ENCODE results near the gene CUL1.

Gene CUL1

GRCh38 chr7:148698397-148699023 is at the start of gene CUL1:
TSS of gene CUL1 (plus strand) at chr7:148698903. CDS start at chr7:148730123, 31,220 bp downstream.
- peak; percentile 65 to 70 for DNase-seq (ENCODE audit: low read depth in 2 of 2)

GRCh38 chr7:148650232-148650858 is 48.4 kb upstream of the CUL1 start:
- DNase-seq (ENCODE audit: low read depth in 2 of 2), result no peak

GRCh38 chr7:148652773-148653172 is 45.9 kb upstream of the CUL1 start:
- DNase-seq (ENCODE audit: low read depth in 2 of 2), result no peak

GRCh38 chr7:148657929-148658328 is 40.8 kb upstream of the CUL1 start:
- no peak for DNase-seq (ENCODE audit: low read depth in 2 of 2)

GRCh38 chr7:148661471-148661870 is 37.2 kb upstream of the CUL1 start:
- DNase-seq (ENCODE audit: low read depth in 2 of 2), result no peak

GRCh38 chr7:148662646-148663045 is 36.1 kb upstream of the CUL1 start:
- DNase-seq (ENCODE audit: low read depth in 2 of 2), result no peak

GRCh38 chr7:148664324-148664723 is 34.4 kb upstream of the CUL1 start:
- no peak for DNase-seq (ENCODE audit: low read depth in 2 of 2)

GRCh38 chr7:148665221-148665620 is 33.5 kb upstream of the CUL1 start:
- no peak for DNase-seq (ENCODE audit: low read depth in 2 of 2)

- no peak for DNase-seq (ENCODE audit: low read depth in 2 of 2)
These were observed 28.8 kb upstream of the CUL1 start for GRCh38 chr7:148669927-148670326.

GRCh38 chr7:148670374-148670773 is 28.3 kb upstream of the CUL1 start:
- DNase-seq (ENCODE audit: low read depth in 2 of 2), result no peak

GRCh38 chr7:148670807-148671206 is 27.9 kb upstream of the CUL1 start:
- no peak for DNase-seq (ENCODE audit: low read depth in 2 of 2)

- DNase-seq (ENCODE audit: low read depth in 2 of 2), result no peak
These were observed 26.7 kb upstream of the CUL1 start for GRCh38 chr7:148672041-148672440.

- DNase-seq (ENCODE audit: low read depth in 2 of 2), result no peak
These were observed 24.0 kb upstream of the CUL1 start for GRCh38 chr7:148674689-148675088.

- no peak for DNase-seq (ENCODE audit: low read depth in 2 of 2)
These were observed 22.4 kb upstream of the CUL1 start for GRCh38 chr7:148676291-148676690.

GRCh38 chr7:148681821-148682220 is 16.9 kb upstream of the CUL1 start:
- no peak for DNase-seq (ENCODE audit: low read depth in 2 of 2)

- DNase-seq (ENCODE audit: low read depth in 2 of 2), result no peak
These were observed 14.3 kb upstream of the CUL1 start for GRCh38 chr7:148684289-148684830.

- DNase-seq (ENCODE audit: low read depth in 2 of 2), result no peak
These were observed 12.3 kb upstream of the CUL1 start for GRCh38 chr7:148686312-148686937.

- DNase-seq (ENCODE audit: low read depth in 2 of 2), result no peak
These were observed 11.1 kb upstream of the CUL1 start for GRCh38 chr7:148687555-148687954.

- DNase-seq (ENCODE audit: low read depth in 2 of 2), result no peak
These were observed 10.2 kb upstream of the CUL1 start for GRCh38 chr7:148688526-148688925.

- no peak for DNase-seq (ENCODE audit: low read depth in 2 of 2)
These were observed 5.1 kb upstream of the CUL1 start for GRCh38 chr7:148693651-148694050.

GRCh38 chr7:148694631-148695030 is 4.1 kb upstream of the CUL1 start:
- DNase-seq (ENCODE audit: low read depth in 2 of 2), result no peak

GRCh38 chr7:148695953-148696352 is 2.8 kb upstream of the CUL1 start:
- DNase-seq (ENCODE audit: low read depth in 2 of 2), result no peak

- DNase-seq (ENCODE audit: low read depth in 2 of 2), result no peak
These were observed 1.9 kb upstream of the CUL1 start for GRCh38 chr7:148696787-148697186.
